K562 (cell line): ENCODE measurements around the gene AKT1.

Experiments used
- E2F1 ChIP-seq: sonication (generic); formaldehyde crosslinking; IDR thresholded peaks from 2 replicates; pipeline ENCODE4 v1.8.1; 2023; ENCODE audit warnings: mild to moderate bottlenecking, missing genetic modification reagents, moderate library complexity
- FOXA1 ChIP-seq: fragments of 450-650 bp; IDR thresholded peaks from 2 replicates; pipeline ENCODE4 v1.6.1; 2016; ENCODE audit warnings: mild to moderate bottlenecking, borderline replicate concordance
- GABPA ChIP-seq: fragments of 200-800 bp; sonication (Bioruptor generic); conservative IDR thresholded peaks from 2 replicates; pipeline ENCODE4 v1.6.1; 2016; ENCODE audit warnings: low read depth, missing genetic modification characterization, missing compliant biosample characterization
- JUN ChIP-seq, 2 experiments: sonication (generic) in 1 of 2; formaldehyde crosslinking in 1 of 2; IDR thresholded peaks; 2 replicates each; pipeline versions ENCODE4 v1.6.1 to v1.8.0; 2012 to 2022; ENCODE audit warnings: borderline replicate concordance in 2 of 2, mild to moderate bottlenecking in 2 of 2, improper control_type of control experiment in 1 of 2, low read depth in 1 of 2, low read length in 1 of 2, missing genetic modification reagents in 1 of 2
- MAFF ChIP-seq: IDR thresholded peaks from 2 replicates; pipeline ENCODE4 v1.6.1; 2012; ENCODE audit warnings: low read length, improper control_type of control experiment

- TF ChIP-seq FOXA1 (no peak), MAFF (no peak), JUN (IDR thresholded peaks at IDR 0.05; ENCODE audit: borderline replicate concordance, low read depth, low read length) (no peak), JUN (CRISPR knock-in tag; IDR thresholded peaks at IDR 0.05; ENCODE audit: borderline replicate concordance) (no peak), GABPA (no peak), E2F1 (CRISPR knock-in tag) (no peak)
Observed at GRCh38 chr14:104780513-104781030, 15.0 kb downstream of the AKT1 start.
